HUDEP-2 (cell line): Measurements from ENCODE around the gene GDPD4.

Experiments
- DNase-seq, 76 experiments: peaks; one replicate each; lab custom pipeline; 2025; ENCODE audit not compliant: unreplicated experiment in 76 of 76; lab: John Stamatoyannopoulos, UW

The GDPD4 gene

GRCh38 chr11:77207618-77208313 lies 93.7 kb downstream of the GDPD4 start:
- DNase-seq: no peak

- no peak for DNase-seq
Measured at GRCh38 chr11:77207019-77207485, 94.4 kb downstream of the GDPD4 start.

- no peak for DNase-seq
Measured at GRCh38 chr11:77206264-77207018, 95.0 kb downstream of the GDPD4 start.

GRCh38 chr11:77205467-77206263 lies 95.8 kb downstream of the GDPD4 start:
- no peak for DNase-seq

GRCh38 chr11:77204754-77205466 lies 96.6 kb downstream of the GDPD4 start:
- DNase-seq: no peak

- no peak for DNase-seq
Measured at GRCh38 chr11:77203901-77204753, 97.4 kb downstream of the GDPD4 start.

GRCh38 chr11:77202941-77203900 lies 98.3 kb downstream of the GDPD4 start:
- no peak for DNase-seq

GRCh38 chr11:77201991-77202841 lies 99.3 kb downstream of the GDPD4 start:
- no peak for DNase-seq

GRCh38 chr11:77201370-77201769 lies 100.1 kb downstream of the GDPD4 start:
- no peak for DNase-seq

- DNase-seq: no peak
Measured at GRCh38 chr11:77200351-77201268, 100.9 kb downstream of the GDPD4 start.

GRCh38 chr11:77199137-77199745 lies 102.2 kb downstream of the GDPD4 start:
- DNase-seq: no peak

- DNase-seq: peak in 42 of 76 experiments; percentile 1 to 47 (median 14)
Measured at GRCh38 chr11:77198440-77198849, 103.0 kb downstream of the GDPD4 start.

- no peak for DNase-seq
Measured at GRCh38 chr11:77197626-77198320, 103.7 kb downstream of the GDPD4 start.

GRCh38 chr11:77196961-77197360 lies 104.5 kb downstream of the GDPD4 start:
- DNase-seq: no peak

- DNase-seq: no peak
Measured at GRCh38 chr11:77195071-77195755, 106.3 kb downstream of the GDPD4 start.
